ENCODE results near the gene KLRF2.

Gene KLRF2

DNA sequence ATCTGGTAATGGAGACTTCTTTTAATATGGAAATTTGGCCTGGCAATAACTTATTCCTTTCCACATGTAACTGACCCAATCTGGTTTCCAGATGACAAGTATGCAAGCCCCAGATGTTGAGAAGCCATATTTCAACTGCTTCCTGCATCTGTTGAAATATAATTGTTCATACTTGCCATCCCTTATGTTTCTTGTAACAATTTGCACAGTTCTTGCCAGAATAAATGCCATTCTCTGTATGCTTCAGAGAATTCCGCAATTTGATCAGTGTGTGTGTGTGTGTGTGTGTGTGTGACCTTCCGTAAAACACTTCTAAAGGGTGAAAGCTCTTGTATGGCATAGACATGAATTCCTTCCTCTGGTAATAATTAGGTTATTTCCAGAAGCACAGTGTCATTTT is 52.7 kb downstream of the KLRF2 start:
- H3K4me1 ChIP-seq (ENCODE audit: control insufficient read depth, insufficient read depth, low read length), result no peaks in the 10 kb centered on the region
- no peaks in the 10 kb centered on the region for H3K36me3 ChIP-seq (ENCODE audit: control insufficient read depth, insufficient read depth, low read length)
- no peaks in the 10 kb centered on the region for H3K27me3 ChIP-seq (ENCODE audit: control insufficient read depth, insufficient read depth, low read length)
- H3K4me3 ChIP-seq (ENCODE audit: low read length), result no peak overlapping the region
- no peaks in the 10 kb centered on the region for H3K9me3 ChIP-seq (ENCODE audit: control insufficient read depth, insufficient read depth, low read length)
- H3K27ac ChIP-seq (ENCODE audit: low read length), result no peak overlapping the region
- no CpG with 5 or more reads among the region's 2 CpGs for WGBS (ENCODE audit: insufficient coverage, insufficient read length)
- DNase-seq (ENCODE audit: low read depth, low spot score), result no peak

DNA sequence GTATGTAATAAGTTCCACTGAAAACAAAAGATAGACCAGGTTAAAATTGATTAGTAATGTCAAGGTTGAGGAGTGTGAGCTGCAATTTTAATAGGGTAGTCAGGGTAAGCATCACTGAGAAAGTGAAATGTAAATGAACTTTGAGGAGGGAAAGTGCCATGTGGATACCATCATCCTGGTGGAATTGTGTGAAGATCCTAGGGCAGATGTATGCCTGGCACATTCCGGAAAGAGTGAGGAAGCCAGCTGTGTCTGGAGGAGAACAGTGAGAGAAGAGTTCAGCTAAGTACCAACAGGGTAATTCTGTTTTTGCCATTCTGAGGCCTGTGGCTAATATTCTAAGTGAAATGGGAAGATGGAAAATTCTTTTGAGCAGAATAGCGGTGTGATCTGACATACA is 53.7 kb downstream of the KLRF2 start:
- Histone ChIP-seq H3K4me3 (ENCODE audit: low read length) (no peak overlapping the region), H3K4me1 (ENCODE audit: control insufficient read depth, insufficient read depth, low read length) (no peaks in the 10 kb centered on the region), H3K9me3 (ENCODE audit: control insufficient read depth, insufficient read depth, low read length) (no peaks in the 10 kb centered on the region), H3K36me3 (ENCODE audit: control insufficient read depth, insufficient read depth, low read length) (no peaks in the 10 kb centered on the region), H3K27me3 (ENCODE audit: control insufficient read depth, insufficient read depth, low read length) (no peaks in the 10 kb centered on the region), H3K27ac (ENCODE audit: low read length) (no peak overlapping the region)
- no peak for DNase-seq (ENCODE audit: low read depth, low spot score)
- WGBS (ENCODE audit: insufficient coverage, insufficient read length), result no CpG with 5 or more reads among the region's 2 CpGs

DNA sequence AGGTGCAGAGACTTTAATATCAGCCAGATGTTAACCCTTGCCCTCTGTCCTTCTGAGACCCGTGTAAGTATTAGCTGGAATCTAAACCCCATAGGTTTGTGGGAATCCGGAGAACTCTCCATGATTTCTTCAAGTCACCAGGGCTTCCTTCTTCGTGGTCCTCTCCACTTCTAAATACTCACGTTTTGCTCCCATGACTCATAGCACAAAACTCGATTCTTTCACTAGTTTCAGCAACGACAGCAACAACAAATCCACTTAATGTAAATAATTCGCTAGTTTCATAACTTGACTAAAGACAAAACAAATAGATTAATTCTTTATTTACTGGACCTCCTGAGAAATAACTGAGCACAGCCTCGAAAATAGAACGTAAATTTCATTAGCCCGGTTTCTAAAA is 55.3 kb downstream of the KLRF2 start:
- Histone ChIP-seq H3K4me3 (ENCODE audit: low read length) (no peak overlapping the region), H3K4me1 (ENCODE audit: control insufficient read depth, insufficient read depth, low read length) (no peaks in the 10 kb centered on the region), H3K27ac (ENCODE audit: low read length) (no peak overlapping the region), H3K9me3 (ENCODE audit: control insufficient read depth, insufficient read depth, low read length) (no peaks in the 10 kb centered on the region), H3K27me3 (ENCODE audit: control insufficient read depth, insufficient read depth, low read length) (no peaks in the 10 kb centered on the region), H3K36me3 (ENCODE audit: control insufficient read depth, insufficient read depth, low read length) (no peaks in the 10 kb centered on the region)
- WGBS (ENCODE audit: insufficient coverage, insufficient read length), result no CpG with 5 or more reads among the region's 10 CpGs
- DNase-seq (ENCODE audit: low read depth, low spot score), result no peak

DNA sequence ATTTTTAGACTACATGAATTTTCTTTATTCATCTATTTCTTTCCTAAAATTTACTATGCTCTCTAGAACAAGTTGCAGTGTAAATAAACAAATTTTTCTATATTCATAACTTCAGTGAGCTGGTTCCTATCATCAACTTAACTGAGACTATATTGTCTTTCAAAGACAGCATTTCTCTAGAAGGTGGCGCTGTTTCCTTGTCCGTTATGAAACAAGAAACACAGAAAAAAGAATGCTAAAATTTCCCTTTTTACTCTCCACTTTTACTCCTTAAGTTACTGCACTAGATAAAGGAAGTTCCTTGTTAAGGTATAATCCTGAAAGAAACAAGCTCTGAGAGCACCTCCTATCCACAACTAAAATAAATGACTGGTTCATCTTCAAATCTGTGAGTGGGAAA is 59.1 kb downstream of the KLRF2 start:
- no peaks in the 10 kb centered on the region for H3K36me3 ChIP-seq (ENCODE audit: control insufficient read depth, insufficient read depth, low read length)
- no peak overlapping the region for H3K27ac ChIP-seq (ENCODE audit: low read length)
- DNase-seq (ENCODE audit: low read depth, low spot score), result no peak
- H3K9me3 ChIP-seq (ENCODE audit: control insufficient read depth, insufficient read depth, low read length), result no peaks in the 10 kb centered on the region
- H3K27me3 ChIP-seq (ENCODE audit: control insufficient read depth, insufficient read depth, low read length), result no peaks in the 10 kb centered on the region
- no peaks in the 10 kb centered on the region for H3K4me1 ChIP-seq (ENCODE audit: control insufficient read depth, insufficient read depth, low read length)
- H3K4me3 ChIP-seq (ENCODE audit: low read length), result no peak overlapping the region
- WGBS (ENCODE audit: insufficient coverage, insufficient read length), result no CpG with 5 or more reads among the region's 2 CpGs

DNA sequence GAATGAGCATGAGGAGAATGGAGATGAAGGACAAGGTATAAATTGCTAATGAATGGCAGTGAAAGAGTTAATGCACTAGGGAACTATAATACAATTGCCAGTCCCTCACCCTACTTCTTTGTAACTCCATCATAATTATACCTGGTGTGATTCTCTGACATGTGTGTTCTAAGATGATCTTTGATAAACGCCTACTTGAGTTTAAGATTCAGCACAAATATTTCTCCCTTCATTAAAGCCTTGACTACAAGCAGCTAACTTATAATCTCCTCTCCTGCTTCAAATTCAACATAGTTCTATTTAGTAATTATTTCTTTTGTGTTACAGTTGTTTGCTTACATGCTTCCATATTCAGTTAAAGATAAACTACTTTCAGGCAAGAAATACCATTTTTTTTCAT is 60.5 kb downstream of the KLRF2 start:
- Histone ChIP-seq H3K9me3 (ENCODE audit: control insufficient read depth, insufficient read depth, low read length) (no peaks in the 10 kb centered on the region), H3K36me3 (ENCODE audit: control insufficient read depth, insufficient read depth, low read length) (no peaks in the 10 kb centered on the region), H3K4me3 (ENCODE audit: low read length) (no peak overlapping the region), H3K27me3 (ENCODE audit: control insufficient read depth, insufficient read depth, low read length) (no peaks in the 10 kb centered on the region), H3K27ac (ENCODE audit: low read length) (no peak overlapping the region), H3K4me1 (ENCODE audit: control insufficient read depth, insufficient read depth, low read length) (no peaks in the 10 kb centered on the region)
- no CpG with 5 or more reads among the region's 1 CpG for WGBS (ENCODE audit: insufficient coverage, insufficient read length)
- DNase-seq (ENCODE audit: low read depth, low spot score), result no peak

DNA sequence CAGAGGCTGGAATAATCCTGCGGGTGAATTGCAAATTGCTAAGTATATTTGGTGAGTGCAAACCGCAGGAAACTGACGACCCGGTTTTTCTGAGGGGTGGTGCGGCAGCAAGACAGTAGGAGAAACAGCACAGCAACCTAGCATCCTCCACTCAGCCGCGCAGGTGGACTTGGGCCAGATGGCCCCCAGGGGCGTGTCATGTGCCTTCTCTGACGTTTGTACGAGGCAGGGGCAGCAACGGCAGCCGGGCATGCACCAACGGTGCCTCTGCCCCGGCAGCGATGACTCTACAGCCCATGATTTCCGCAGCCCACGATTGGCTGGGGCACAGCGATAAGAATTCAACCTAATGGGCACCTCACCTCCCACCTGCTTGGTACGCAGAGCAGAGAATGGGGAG is 62.0 kb downstream of the KLRF2 start:
- Histone ChIP-seq H3K4me1 (ENCODE audit: control insufficient read depth, insufficient read depth, low read length) (no peaks in the 10 kb centered on the region), H3K27me3 (ENCODE audit: control insufficient read depth, insufficient read depth, low read length) (no peaks in the 10 kb centered on the region), H3K27ac (ENCODE audit: low read length) (no peak overlapping the region), H3K36me3 (ENCODE audit: control insufficient read depth, insufficient read depth, low read length) (no peaks in the 10 kb centered on the region), H3K9me3 (ENCODE audit: control insufficient read depth, insufficient read depth, low read length) (no peaks in the 10 kb centered on the region), H3K4me3 (ENCODE audit: low read length) (no peak overlapping the region)
- WGBS (ENCODE audit: insufficient coverage, insufficient read length), result no CpG with 5 or more reads among the region's 19 CpGs
- DNase-seq (ENCODE audit: low read depth, low spot score), result no peak

DNA sequence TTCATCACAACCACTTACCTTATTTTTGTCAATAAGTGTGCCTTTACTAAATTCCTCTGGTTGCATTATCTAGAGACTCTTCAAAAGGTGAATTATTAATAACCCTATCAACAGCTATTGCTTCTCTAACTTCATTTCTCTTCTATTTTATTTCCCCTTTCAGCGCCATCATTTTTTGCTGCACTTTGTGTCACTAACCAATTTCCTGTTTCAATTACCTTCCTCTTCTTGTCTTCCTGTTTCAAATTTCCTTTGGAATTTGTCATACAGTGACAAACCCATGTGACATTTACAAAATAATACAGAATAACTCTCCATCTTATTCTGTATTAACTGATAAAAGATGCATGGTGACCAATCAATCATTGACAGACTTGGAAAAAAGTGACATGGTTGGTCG is 63.1 kb downstream of the KLRF2 start:
- H3K4me3 ChIP-seq (ENCODE audit: low read length), result no peak overlapping the region
- 100% methylated on average over 1 of the region's 2 CpGs for WGBS (ENCODE audit: insufficient coverage, insufficient read length)
- no peaks in the 10 kb centered on the region for H3K9me3 ChIP-seq (ENCODE audit: control insufficient read depth, insufficient read depth, low read length)
- no peaks in the 10 kb centered on the region for H3K4me1 ChIP-seq (ENCODE audit: control insufficient read depth, insufficient read depth, low read length)
- no peak for DNase-seq (ENCODE audit: low read depth, low spot score)
- no peaks in the 10 kb centered on the region for H3K36me3 ChIP-seq (ENCODE audit: control insufficient read depth, insufficient read depth, low read length)
- no peaks in the 10 kb centered on the region for H3K27me3 ChIP-seq (ENCODE audit: control insufficient read depth, insufficient read depth, low read length)
- H3K27ac ChIP-seq (ENCODE audit: low read length), result no peak overlapping the region
